SK-N-SH treated with all-trans-retinoic acid at 6 μM for 48 hours (cell line): ENCODE results near the gene SPATA3.

Source experiments
- CREB5 ChIP-seq: fragments of 250-450 bp; sonication (Bioruptor Pico); IDR thresholded peaks from 2 replicates; pipeline ENCODE4 v1.5.1; 2020; ENCODE audit warnings: low read depth, mild to moderate bottlenecking, moderate library complexity
- CSRNP3 ChIP-seq: fragments of 250-450 bp; sonication (Bioruptor Pico); IDR thresholded peaks from 2 replicates; pipeline ENCODE4 v1.5.1; 2021; ENCODE audit warnings: mild to moderate bottlenecking, moderate library complexity
- PATZ1 ChIP-seq: fragments of 250-450 bp; sonication (Bioruptor Pico); IDR thresholded peaks from 2 replicates; pipeline ENCODE4 v1.8.0; 2020; ENCODE audit warnings: mild to moderate bottlenecking, moderate library complexity, borderline replicate concordance
- RARB ChIP-seq: fragments of 250-450 bp; sonication (Bioruptor Pico); IDR thresholded peaks from 2 replicates; pipeline ENCODE4 v1.8.0; 2021; ENCODE audit warnings: mild to moderate bottlenecking, moderate library complexity
- TSHZ2 ChIP-seq: fragments of 250-450 bp; sonication (Bioruptor Pico); IDR thresholded peaks from 2 replicates; pipeline ENCODE4 v1.5.0; 2020; ENCODE audit warnings: mild to moderate bottlenecking, moderate library complexity

- no peak for TF ChIP-seq PATZ1 (CRISPR knock-in tag)
- TF ChIP-seq RARB (CRISPR knock-in tag) = no peak
- no peak for TF ChIP-seq TSHZ2
- TF ChIP-seq CREB5 (CRISPR knock-in tag) = no peak
- TF ChIP-seq CSRNP3 (CRISPR knock-in tag) = no peak
Measured at GRCh38 chr2:230984393-230985220, 11.3 kb upstream of the SPATA3 start.
